WERI-Rb-1 (cell line): ENCODE results near the gene KCNIP4.

Experiments used
- DNase-seq: peaks from one replicate; pipeline ENCODE4 v3.0.0-alpha.2; 2020
- H3K27ac ChIP-seq: fragments of 250-450 bp; sonication (Bioruptor Pico); 2 replicates; pipeline ENCODE4 v1.5.1; 2020; ENCODE audit warnings: mild to moderate bottlenecking, moderate library complexity
- H3K27me3 ChIP-seq: fragments of 250-450 bp; sonication (Bioruptor Pico); 2 replicates; pipeline ENCODE4 v1.5.1; 2021; ENCODE audit warnings: mild to moderate bottlenecking, low read depth, moderate library complexity; ENCODE audit not compliant: insufficient read depth, severe bottlenecking
- H3K36me3 ChIP-seq: fragments of 250-450 bp; sonication (Bioruptor Pico); 2 replicates; pipeline ENCODE4 v1.5.1; 2020; ENCODE audit warnings: mild to moderate bottlenecking, moderate library complexity
- H3K4me3 ChIP-seq: 2 replicates; pipeline ENCODE4 v1.5.1; 2011; ENCODE audit warnings: low read depth, mild to moderate bottlenecking, control low read depth, low read length
- H3K9me3 ChIP-seq: fragments of 250-450 bp; sonication (Bioruptor Pico); 2 replicates; pipeline ENCODE4 v1.5.1; 2021; ENCODE audit warnings: mild to moderate bottlenecking, moderate library complexity; ENCODE audit not compliant: severe bottlenecking
- TF ChIP-seq, protein P1 (sequence below): IDR thresholded peaks from 2 replicates; pipeline ENCODE4 v1.5.1; 2011; ENCODE audit warnings: low read depth, mild to moderate bottlenecking, control low read depth, inconsistent platforms, low read length

KCNIP4 gene

DNA sequence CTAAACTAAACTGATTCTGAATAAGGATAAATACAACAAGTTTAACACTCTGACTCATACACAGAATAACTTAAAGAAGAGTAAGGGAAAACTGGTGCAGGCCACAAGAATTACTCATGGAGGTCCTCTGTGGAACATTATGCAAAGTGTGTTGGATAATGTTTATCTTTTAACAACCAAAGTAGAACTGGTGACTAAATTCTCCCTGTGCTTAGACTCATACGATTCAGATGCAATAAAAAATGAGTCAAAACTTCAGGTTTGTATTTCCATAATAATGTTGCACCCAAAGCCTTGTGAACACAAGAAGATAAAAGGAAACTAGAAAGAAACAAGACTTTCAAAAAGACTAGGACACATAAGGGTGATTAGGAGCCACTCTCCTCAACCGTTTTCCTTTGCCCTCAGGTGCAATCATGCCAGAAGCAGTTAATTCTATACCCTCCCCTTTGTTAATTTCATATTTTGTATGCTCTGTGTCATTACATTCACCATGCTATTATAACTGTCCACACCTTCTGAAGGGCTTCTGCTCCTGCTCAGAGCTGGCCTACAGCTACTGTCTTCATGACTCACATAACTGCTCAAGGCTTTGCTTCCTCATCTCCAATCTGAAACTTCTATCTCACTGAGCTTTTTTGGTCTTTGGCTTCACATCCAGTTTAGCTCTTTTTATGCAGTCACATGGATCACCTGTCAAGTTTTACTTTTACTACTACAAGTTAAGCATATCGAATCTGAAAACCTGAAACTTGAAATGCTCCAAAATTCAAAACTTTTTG lies 60.2 kb downstream of the KCNIP4 start:
- Histone ChIP-seq H3K27ac (no peak overlapping the region), H3K9me3 (no peaks in the 10 kb centered on the region), H3K27me3 (no peaks in the 10 kb centered on the region), H3K4me3 (no peak overlapping the region), H3K36me3 (no peaks in the 10 kb centered on the region)
- DNase-seq = no peak
- TF ChIP-seq, protein P1, sequence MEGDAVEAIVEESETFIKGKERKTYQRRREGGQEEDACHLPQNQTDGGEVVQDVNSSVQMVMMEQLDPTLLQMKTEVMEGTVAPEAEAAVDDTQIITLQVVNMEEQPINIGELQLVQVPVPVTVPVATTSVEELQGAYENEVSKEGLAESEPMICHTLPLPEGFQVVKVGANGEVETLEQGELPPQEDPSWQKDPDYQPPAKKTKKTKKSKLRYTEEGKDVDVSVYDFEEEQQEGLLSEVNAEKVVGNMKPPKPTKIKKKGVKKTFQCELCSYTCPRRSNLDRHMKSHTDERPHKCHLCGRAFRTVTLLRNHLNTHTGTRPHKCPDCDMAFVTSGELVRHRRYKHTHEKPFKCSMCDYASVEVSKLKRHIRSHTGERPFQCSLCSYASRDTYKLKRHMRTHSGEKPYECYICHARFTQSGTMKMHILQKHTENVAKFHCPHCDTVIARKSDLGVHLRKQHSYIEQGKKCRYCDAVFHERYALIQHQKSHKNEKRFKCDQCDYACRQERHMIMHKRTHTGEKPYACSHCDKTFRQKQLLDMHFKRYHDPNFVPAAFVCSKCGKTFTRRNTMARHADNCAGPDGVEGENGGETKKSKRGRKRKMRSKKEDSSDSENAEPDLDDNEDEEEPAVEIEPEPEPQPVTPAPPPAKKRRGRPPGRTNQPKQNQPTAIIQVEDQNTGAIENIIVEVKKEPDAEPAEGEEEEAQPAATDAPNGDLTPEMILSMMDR = no peak

DNA sequence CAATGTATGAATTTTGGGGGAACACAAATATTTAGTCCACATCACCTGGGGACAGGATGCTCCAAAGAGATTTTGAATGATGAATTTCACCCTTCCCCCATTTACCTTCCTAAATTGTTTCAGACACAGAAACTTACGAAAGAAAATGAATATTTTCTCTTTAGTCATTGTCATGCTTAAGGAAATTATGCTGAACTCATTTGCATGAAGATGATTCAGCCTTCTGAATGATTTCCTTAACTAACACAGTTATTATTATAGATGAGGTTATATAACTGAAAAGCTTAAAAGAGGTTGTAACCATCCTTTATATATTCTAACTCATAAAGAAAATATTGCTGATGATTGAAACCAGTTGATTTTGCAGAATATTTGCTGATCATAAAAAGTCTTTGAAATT lies 61.1 kb downstream of the KCNIP4 start:
- Histone ChIP-seq H3K27ac (no peak overlapping the region), H3K9me3 (no peaks in the 10 kb centered on the region), H3K27me3 (no peaks in the 10 kb centered on the region), H3K4me3 (no peak overlapping the region), H3K36me3 (no peaks in the 10 kb centered on the region)
- DNase-seq = no peak
- TF ChIP-seq, protein P1 = no peak

DNA sequence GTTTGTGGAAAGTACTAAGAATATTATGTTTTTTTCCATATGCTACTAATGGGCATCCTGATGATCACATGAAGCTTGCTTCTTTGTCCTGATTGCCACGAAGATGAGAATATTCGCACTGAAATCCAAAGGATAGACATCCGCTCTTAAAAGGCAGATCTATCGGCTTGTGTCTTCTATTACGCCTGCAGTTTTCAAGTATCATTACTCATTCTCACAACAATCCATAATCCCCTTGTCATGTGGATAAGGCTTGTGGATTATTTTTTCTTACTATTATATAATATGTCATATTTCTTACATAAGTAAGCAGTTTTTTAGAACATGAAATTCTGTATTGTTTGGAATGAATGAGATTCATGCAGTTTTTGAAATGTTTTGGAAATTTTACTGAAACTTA lies 62.8 kb downstream of the KCNIP4 start:
- Histone ChIP-seq H3K9me3 (no peaks in the 10 kb centered on the region), H3K27ac (no peak overlapping the region), H3K36me3 (no peaks in the 10 kb centered on the region), H3K4me3 (no peak overlapping the region), H3K27me3 (no peaks in the 10 kb centered on the region)
- DNase-seq = no peak
- TF ChIP-seq, protein P1 = no peak

DNA sequence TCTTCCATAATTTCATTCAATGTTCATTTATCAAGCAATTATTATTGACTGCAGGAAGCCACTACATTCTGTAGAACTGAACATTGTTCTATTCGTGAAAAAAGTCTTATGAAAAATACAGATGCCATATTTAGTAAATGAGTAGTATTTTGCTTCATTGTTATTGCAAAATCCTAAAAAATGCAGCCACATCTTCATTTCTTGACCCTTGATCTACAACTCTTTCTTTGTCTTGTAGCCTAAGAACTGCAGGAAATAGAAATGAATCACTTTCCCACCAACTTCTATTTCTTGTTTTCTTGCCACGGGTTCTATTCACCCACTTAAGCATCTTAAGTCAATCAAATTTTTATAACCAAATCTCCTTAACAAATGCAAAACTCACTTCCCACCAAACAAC lies 63.3 kb downstream of the KCNIP4 start:
- TF ChIP-seq, protein P1 = no peak
- Histone ChIP-seq H3K27me3 (no peaks in the 10 kb centered on the region), H3K9me3 (no peaks in the 10 kb centered on the region), H3K36me3 (no peaks in the 10 kb centered on the region), H3K27ac (no peak overlapping the region), H3K4me3 (no peak overlapping the region)
- no peak for DNase-seq

DNA sequence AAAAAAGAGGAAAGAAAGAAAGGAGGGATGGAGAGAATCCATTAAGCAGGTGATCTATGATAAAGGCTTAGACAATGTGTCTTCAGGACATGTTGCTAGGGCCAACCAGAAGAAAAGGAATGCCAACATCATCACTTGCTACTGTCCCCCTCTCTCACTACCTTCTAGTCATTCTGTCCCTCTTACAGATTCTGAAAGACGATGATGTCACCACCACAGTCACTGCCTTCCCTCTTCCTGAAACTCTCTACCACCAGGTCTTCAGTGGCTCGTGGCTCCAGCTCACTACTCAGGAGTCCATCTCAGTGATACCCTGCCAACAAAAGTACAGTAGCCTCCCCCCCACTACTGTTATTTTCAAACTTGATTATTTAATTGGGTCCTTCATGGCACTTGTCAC lies 64.0 kb downstream of the KCNIP4 start:
- no peak for DNase-seq
- TF ChIP-seq, protein P1 = no peak
- Histone ChIP-seq H3K27ac (no peak overlapping the region), H3K4me3 (no peak overlapping the region), H3K9me3 (no peaks in the 10 kb centered on the region), H3K36me3 (no peaks in the 10 kb centered on the region), H3K27me3 (no peaks in the 10 kb centered on the region)
